Lower leg skin (tissue), 4 donors: ENCODE data around the gene SUPT16H. TPM values are rescaled to one million over a fixed set of nuclear protein-coding genes. Genes with fewer than 3 reads are reported as not detected.
"Not testable (repeated sequence)": the region's sequence is repeated elsewhere in the genome, so short reads cannot be mapped to it uniquely, and the experiment has no call there.

Experiments
- DNase-seq, 2 donors: peaks; one replicate each; pipeline ENCODE4 v3.0.0-alpha.2; 2019; ENCODE audit warnings: low spot score in 2 of 2
- H3K4me3 ChIP-seq: fragments of 200-600 bp; sonication (generic); 2 replicates; pipeline ENCODE4 v1.5.1; 2017; ENCODE audit warnings: mild to moderate bottlenecking, low read depth; ENCODE audit not compliant: poor library complexity, severe bottlenecking
- CTCF ChIP-seq, 3 donors: fragments of 450-650 bp; IDR thresholded peaks; one replicate each; pipeline ENCODE4 v1.5.1; 2016; ENCODE audit warnings: antibody characterized with exemption in 3 of 3, mild to moderate bottlenecking in 3 of 3, moderate library complexity in 2 of 3
- POLR2A ChIP-seq, 2 donors: fragments of 450-650 bp; IDR thresholded peaks; one replicate each; pipeline ENCODE4 v1.6.1; 2016 to 2017; ENCODE audit warnings: antibody characterized with exemption in 2 of 2, mild to moderate bottlenecking in 1 of 2, moderate library complexity in 1 of 2
- WGBS, 2 donors: methylation state at CpG; one replicate each; pipeline ENCODE4 v1.1.5; 2018; 5-methylcytosine and 5-hydroxymethylcytosine counted together
- intact Hi-C: fragments of 100-400 bp; cut with DNase I; formaldehyde crosslinking; loops from one replicate; pipeline ENCODE4 v1.15.0; 2023; ENCODE audit warnings: low total_unique reads
- total RNA-seq, 4 donors: library from RNA; depleted of rRNA; stranded (reverse); fragments of >200 nt; gene quantifications; one replicate each; pipeline ENCODE4 v1.1.0, GENCODE V29; 2016

The SUPT16H gene
- total RNA-seq, 4 donors from 2014 or later, result 35.7 to 50.3 (median 45.8) TPM

- intact Hi-C loops, result no loop called here
- no peak overlapping the region for H3K4me3 ChIP-seq
- DNase-seq, result no peak
- 86 to 87% methylated on average over 6 of the region's 6 CpGs for WGBS, 2 donors
- TF ChIP-seq CTCF (IDR thresholded peaks at IDR 0.05) (no peak), POLR2A (IDR thresholded peaks at IDR 0.05) (no peak)
These were observed 4.5 kb downstream of the SUPT16H start for GRCh38 chr14:21379338-21379737.

- H3K4me3 ChIP-seq, result no peak overlapping the region
- TF ChIP-seq CTCF (IDR thresholded peaks at IDR 0.05) (no peak), POLR2A (IDR thresholded peaks at IDR 0.05) (no peak)
- no peak for DNase-seq
- intact Hi-C loops, result no loop called here
- WGBS, 2 donors, result 93 to 95% methylated on average over 1 of the region's 1 CpG
These were observed 9.8 kb downstream of the SUPT16H start for GRCh38 chr14:21373980-21374379.

- intact Hi-C loops, DNase-seq, H3K4me3 ChIP-seq: not testable (repeated sequence)
- WGBS, 2 donors, result 95 to 100% methylated on average over 1 of the region's 1 CpG
These were observed 11.0 kb downstream of the SUPT16H start for GRCh38 chr14:21372814-21373213.

GRCh38 chr14:21369949-21370679 lies 13.7 kb downstream of the SUPT16H start:
- 70 to 75% methylated on average over 4 of the region's 4 CpGs for WGBS, 2 donors
- no peak for DNase-seq
- TF ChIP-seq CTCF (IDR thresholded peaks at IDR 0.05), result no peak
- TF ChIP-seq POLR2A (IDR thresholded peaks at IDR 0.05), result no peak
- intact Hi-C loops, result no loop called here
- no peak overlapping the region for H3K4me3 ChIP-seq

GRCh38 chr14:21367582-21368144 lies 16.2 kb downstream of the SUPT16H start:
- H3K4me3 ChIP-seq, result no peak overlapping the region
- intact Hi-C loops, result no loop called here
- DNase-seq, result no peak
- TF ChIP-seq POLR2A (IDR thresholded peaks at IDR 0.05), result no peak
- no peak for TF ChIP-seq CTCF (IDR thresholded peaks at IDR 0.05)
- 94 to 97% methylated on average over 6 of the region's 6 CpGs for WGBS, 2 donors

DNA sequence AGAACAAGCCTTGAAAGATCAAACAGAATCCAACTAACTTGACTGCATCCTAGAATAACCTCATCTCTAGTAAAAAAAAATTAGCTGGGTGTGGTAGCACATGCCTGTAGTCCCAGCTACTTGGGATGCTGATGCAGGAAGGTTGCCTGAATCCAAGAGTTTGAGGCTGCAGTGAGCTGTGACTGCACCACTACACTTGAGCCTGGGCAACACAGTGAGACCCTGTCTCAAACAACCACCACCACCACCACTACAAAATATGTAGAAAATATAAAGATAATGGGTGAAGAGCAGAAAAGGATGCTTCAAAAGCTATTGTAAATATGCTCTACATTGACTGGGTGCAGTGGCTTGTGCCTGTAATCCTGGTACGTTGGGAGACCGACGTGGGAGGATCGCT lies 27.3 kb downstream of the SUPT16H start:
- intact Hi-C loops, result no loop called here
- 93 to 96% methylated on average over 4 of the region's 4 CpGs for WGBS, 2 donors
- no peak for TF ChIP-seq CTCF (IDR thresholded peaks at IDR 0.05)
- TF ChIP-seq POLR2A (IDR thresholded peaks at IDR 0.05), result no peak
- no peak for DNase-seq
- H3K4me3 ChIP-seq, result no peak overlapping the region
